GM23248 (cell line): ENCODE measurements around the gene ERGIC1. TPM values are rescaled to one million over a fixed set of nuclear protein-coding genes. Genes with fewer than 3 reads are reported as not detected.

ENCODE experiments used
- DNase-seq: peaks from one replicate; pipeline ENCODE4 v3.0.0-alpha.2; 2015
- H2AFZ ChIP-seq: fragments of 200-600 bp; sonication (generic); 2 replicates; pipeline ENCODE4 v1.6.1; 2016; ENCODE audit warnings: antibody characterized with exemption
- H3F3A ChIP-seq: fragments of 200-600 bp; sonication (generic); 2 replicates; pipeline ENCODE4 v1.6.1; 2016; ENCODE audit warnings: mild to moderate bottlenecking, antibody characterized with exemption, mixed run types; ENCODE audit not compliant: insufficient read depth
- H3K27ac ChIP-seq: fragments of 200-600 bp; sonication (generic); 2 replicates; pipeline ENCODE4 v1.5.1; 2016; ENCODE audit warnings: mild to moderate bottlenecking
- H3K27me3 ChIP-seq: fragments of 200-600 bp; sonication (generic); replicated peaks from 2 replicates; pipeline ENCODE4 v1.6.1; 2016; ENCODE audit warnings: mild to moderate bottlenecking; ENCODE audit not compliant: insufficient read depth
- H3K36me3 ChIP-seq: fragments of 200-600 bp; sonication (generic); 2 replicates; pipeline ENCODE4 v1.6.1; 2016; ENCODE audit warnings: low read depth, mild to moderate bottlenecking
- H3K4me1 ChIP-seq: fragments of 200-600 bp; sonication (generic); 2 replicates; pipeline ENCODE4 v1.6.1; 2016; ENCODE audit warnings: mild to moderate bottlenecking; ENCODE audit not compliant: insufficient read depth
- H3K4me2 ChIP-seq: fragments of 200-600 bp; sonication (generic); one replicate; pipeline ENCODE4 v1.6.1; 2016; ENCODE audit warnings: mild to moderate bottlenecking; ENCODE audit not compliant: unreplicated experiment
- H3K4me3 ChIP-seq: fragments of 200-600 bp; sonication (generic); 2 replicates; pipeline ENCODE4 v1.5.1; 2016; ENCODE audit warnings: mild to moderate bottlenecking
- H3K79me2 ChIP-seq: fragments of 200-600 bp; sonication (generic); 2 replicates; pipeline ENCODE4 v1.6.1; 2016; ENCODE audit warnings: mild to moderate bottlenecking; ENCODE audit not compliant: insufficient read depth
- H3K9ac ChIP-seq: fragments of 200-600 bp; sonication (generic); 2 replicates; pipeline ENCODE4 v1.6.1; 2016; ENCODE audit warnings: mild to moderate bottlenecking
- H3K9me2 ChIP-seq: fragments of 200-600 bp; sonication (generic); 2 replicates; pipeline ENCODE4 v1.6.1; 2016; ENCODE audit warnings: mixed run types, mild to moderate bottlenecking, moderate library complexity; ENCODE audit not compliant: insufficient read depth
- H3K9me3 ChIP-seq: fragments of 200-600 bp; sonication (generic); one replicate; pipeline ENCODE4 v1.6.1; 2017; ENCODE audit warnings: low read depth
- H4K20me1 ChIP-seq: fragments of 200-600 bp; sonication (generic); 2 replicates; pipeline ENCODE4 v1.6.0; 2016; ENCODE audit not compliant: insufficient read depth
- EZH2 ChIP-seq: fragments of 200-600 bp; sonication (generic); IDR thresholded peaks from 2 replicates; pipeline ENCODE4 v1.6.1; 2018; ENCODE audit warnings: antibody characterized with exemption, mild to moderate bottlenecking; ENCODE audit not compliant: insufficient read depth, poor library complexity, severe bottlenecking
- EZH2phosphoT487 ChIP-seq: fragments of 200-600 bp; sonication (generic); IDR thresholded peaks from 2 replicates; pipeline ENCODE4 v1.6.1; 2018; ENCODE audit warnings: antibody characterized with exemption, moderate library complexity, mild to moderate bottlenecking, low read depth; ENCODE audit not compliant: insufficient read depth
- WGBS, 2 experiments: methylation state at CpG; one replicate each; pipeline ENCODE4 v1.1.6; 2015 to 2017; ENCODE audit warnings: low lambda C conversion rate in 2 of 2, low coverage in 1 of 2; ENCODE audit errors: missing lambda C conversion rate in 2 of 2; 5-methylcytosine and 5-hydroxymethylcytosine counted together
- in situ Hi-C: fragments of 300-500 bp; cut with MboI; formaldehyde crosslinking; loops from 2 replicates; pipeline ENCODE4 v1.15.0; 2020
- polyA plus RNA-seq: library from polyadenylated mRNA; unstranded; fragments of >200 nt; fragmentation: Nextera tagmentation; extraction: Ambion mirVana; gene quantifications from 2 replicates; pipeline ENCODE4 v1.2.1, GENCODE V29; 2016
- total RNA-seq: library from RNA; depleted of rRNA; stranded (reverse); fragments of >200 nt; shearing (Covaris generic); gene quantifications from 2 replicates; pipeline ENCODE4 v1.2.3, GENCODE V29; 2014

The ERGIC1 gene
- total and polyA plus RNA-seq, 2 experiments from 2014 or later: 66.4 to 235 TPM

GRCh38 chr5:172886476-172886875, 52.4 kb downstream of the ERGIC1 start:
- Histone ChIP-seq H3K27ac (peak overlapping the region; percentile 97), H3K27me3 (no peaks in the 10 kb centered on the region), H3K9ac (peak overlapping the region; percentile 87), H3K4me3 (no peak overlapping the region), H3K9me2 (no peaks in the 10 kb centered on the region), H2AFZ (no peak overlapping the region), H3K4me2 (peak overlapping the region; percentile 25), H3F3A (peaks cover 22% of the 10 kb centered on the region), H3K4me1 (peaks cover 17% of the 10 kb centered on the region), H3K79me2 (peaks cover 79% of the 10 kb centered on the region), H4K20me1 (no peaks in the 10 kb centered on the region), H3K9me3 (no peaks in the 10 kb centered on the region), H3K36me3 (peaks cover 16% of the 10 kb centered on the region; the same call in 1 of the 2 replicates)
- DNase-seq: no peak
- 88 to 92% methylated on average over 6 of the region's 6 CpGs for WGBS, 2 experiments
- TF ChIP-seq EZH2: no peak
- no peak for TF ChIP-seq EZH2phosphoT487
- in situ Hi-C loops: no loop called here

- Histone ChIP-seq H4K20me1 (no peaks in the 10 kb centered on the region), H3K4me3 (peak overlapping the region; percentile 25; the same call in 1 of the 2 replicates), H3K9me2 (no peaks in the 10 kb centered on the region), H3K4me1 (peaks cover 17% of the 10 kb centered on the region), H3F3A (peaks cover 20% of the 10 kb centered on the region), H3K4me2 (peak overlapping the region; percentile 38), H3K27ac (peak overlapping the region; percentile 97), H3K79me2 (peaks cover 79% of the 10 kb centered on the region), H3K9me3 (no peaks in the 10 kb centered on the region), H3K9ac (peak overlapping the region; percentile 87), H3K27me3 (no peaks in the 10 kb centered on the region), H3K36me3 (peaks cover 16% of the 10 kb centered on the region; the same call in 1 of the 2 replicates), H2AFZ (no peak overlapping the region)
- in situ Hi-C loops: no loop called here
- no peak for TF ChIP-seq EZH2
- no peak for TF ChIP-seq EZH2phosphoT487
- DNase-seq: peak; percentile 98
- 17 to 19% methylated on average over 17 of the region's 17 CpGs for WGBS, 2 experiments
These were observed 53.0 kb downstream of the ERGIC1 start for GRCh38 chr5:172886974-172887501.

GRCh38 chr5:172887692-172888091, 53.6 kb downstream of the ERGIC1 start:
- WGBS, 2 experiments: 63 to 66% methylated on average over 8 of the region's 8 CpGs
- Histone ChIP-seq H2AFZ (no peak overlapping the region), H3K27me3 (no peaks in the 10 kb centered on the region), H3K9me3 (no peaks in the 10 kb centered on the region), H3K79me2 (peaks cover 79% of the 10 kb centered on the region), H3K9ac (peak overlapping the region; percentile 87), H3F3A (peaks cover 14% of the 10 kb centered on the region), H3K36me3 (peaks cover 16% of the 10 kb centered on the region; the same call in 1 of the 2 replicates), H3K4me3 (peak overlapping the region; percentile 25; the same call in 1 of the 2 replicates), H4K20me1 (no peaks in the 10 kb centered on the region), H3K27ac (peak overlapping the region; percentile 97), H3K4me1 (peaks cover 17% of the 10 kb centered on the region), H3K4me2 (peak overlapping the region; percentile 38), H3K9me2 (no peaks in the 10 kb centered on the region)
- DNase-seq: peak; percentile 61
- in situ Hi-C loops: no loop called here
- TF ChIP-seq EZH2phosphoT487 (no peak), EZH2 (no peak)

- H3F3A ChIP-seq: peaks cover 10% of the 10 kb centered on the region
- TF ChIP-seq EZH2phosphoT487 (no peak), EZH2 (no peak)
- no peaks in the 10 kb centered on the region for H3K9me2 ChIP-seq
- H3K27ac ChIP-seq: no peak overlapping the region
- H4K20me1 ChIP-seq: no peaks in the 10 kb centered on the region
- H3K79me2 ChIP-seq: peaks cover 70% of the 10 kb centered on the region
- H3K4me3 ChIP-seq: no peak overlapping the region
- H3K4me1 ChIP-seq: peaks cover 17% of the 10 kb centered on the region
- H3K36me3 ChIP-seq: peaks cover 16% of the 10 kb centered on the region; the same call in 1 of the 2 replicates
- H2AFZ ChIP-seq: no peak overlapping the region
- no peak overlapping the region for H3K4me2 ChIP-seq
- no peak for DNase-seq
- H3K9me3 ChIP-seq: no peaks in the 10 kb centered on the region
- WGBS, 2 experiments: 81 to 100% methylated on average over 5 to 6 of the region's 6 CpGs
- H3K27me3 ChIP-seq: no peaks in the 10 kb centered on the region
- in situ Hi-C loops: no loop called here
- no peak overlapping the region for H3K9ac ChIP-seq
These were observed 56.6 kb downstream of the ERGIC1 start for GRCh38 chr5:172890659-172891058.
